Breast epithelium (tissue), 4 donors: ENCODE measurements around the gene WSB1. TPM values are rescaled to one million over a fixed set of nuclear protein-coding genes. Genes with fewer than 3 reads are reported as not detected.

Source experiments
- DNase-seq, 2 donors: peaks; one replicate each; pipeline ENCODE4 v3.0.0-alpha.2; 2019; ENCODE audit warnings: low spot score in 2 of 2
- H3K27ac ChIP-seq, 2 donors: fragments of 200-600 bp; sonication (generic) in 1 of 2; one replicate each; pipeline ENCODE4 v1.5.1; 2016 to 2019; ENCODE audit warnings: mild to moderate bottlenecking in 1 of 2
- H3K27me3 ChIP-seq, 2 donors: fragments of 200-600 bp; sonication (generic) in 1 of 2; one replicate each; pipeline versions ENCODE4 v1.5.1 to v1.6.0; 2017 to 2019; ENCODE audit warnings: control low read depth in 1 of 2, mild to moderate bottlenecking in 1 of 2
- H3K36me3 ChIP-seq: fragments of 200-600 bp; one replicate; pipeline ENCODE4 v1.5.1; 2019
- H3K4me1 ChIP-seq, 2 donors: fragments of 200-600 bp; sonication (generic); one replicate each; pipeline ENCODE4 v1.5.1; 2016 to 2019; ENCODE audit warnings: control low read depth in 1 of 2
- H3K4me3 ChIP-seq, 3 donors: fragments of 200-600 bp; sonication (generic); 1 replicate in 2 of 3; 2 replicates in 1 of 3; pipeline ENCODE4 v1.5.1; 2016 to 2019; ENCODE audit warnings: mild to moderate bottlenecking in 3 of 3, moderate library complexity in 2 of 3
- H3K9me3 ChIP-seq, 2 donors: fragments of 200-600 bp; sonication (generic) in 1 of 2; one replicate each; pipeline ENCODE4 v1.5.1; 2016 to 2019; ENCODE audit warnings: control low read depth in 1 of 2
- CTCF ChIP-seq, 3 donors: fragments of 450-650 bp; IDR thresholded peaks; one replicate each; pipeline ENCODE4 v1.5.1; 2016 to 2017; ENCODE audit warnings: antibody characterized with exemption in 3 of 3, mild to moderate bottlenecking in 3 of 3, moderate library complexity in 3 of 3
- POLR2A ChIP-seq: fragments of 450-650 bp; IDR thresholded peaks from one replicate; pipeline ENCODE4 v1.6.1; 2016; ENCODE audit warnings: antibody characterized with exemption, mild to moderate bottlenecking, moderate library complexity
- POLR2AphosphoS5 ChIP-seq, 3 donors: sonication (generic); formaldehyde crosslinking; IDR thresholded peaks; one replicate each; pipeline ENCODE4 v1.6.1; 2017; ENCODE audit warnings: antibody characterized with exemption in 3 of 3
- intact Hi-C: fragments of 100-400 bp; cut with DNase I; formaldehyde crosslinking; loops from one replicate; pipeline ENCODE4 v1.15.1; 2023; ENCODE audit warnings: low total_unique reads
- total RNA-seq, 3 donors: library from RNA; depleted of rRNA; stranded (reverse); fragments of >200 nt; gene quantifications; one replicate each; pipeline ENCODE4 v1.1.0, GENCODE V29; 2016

The WSB1 gene
- total RNA-seq, 3 donors from 2014 or later, result 90.6 to 219 (median 160) TPM

DNA sequence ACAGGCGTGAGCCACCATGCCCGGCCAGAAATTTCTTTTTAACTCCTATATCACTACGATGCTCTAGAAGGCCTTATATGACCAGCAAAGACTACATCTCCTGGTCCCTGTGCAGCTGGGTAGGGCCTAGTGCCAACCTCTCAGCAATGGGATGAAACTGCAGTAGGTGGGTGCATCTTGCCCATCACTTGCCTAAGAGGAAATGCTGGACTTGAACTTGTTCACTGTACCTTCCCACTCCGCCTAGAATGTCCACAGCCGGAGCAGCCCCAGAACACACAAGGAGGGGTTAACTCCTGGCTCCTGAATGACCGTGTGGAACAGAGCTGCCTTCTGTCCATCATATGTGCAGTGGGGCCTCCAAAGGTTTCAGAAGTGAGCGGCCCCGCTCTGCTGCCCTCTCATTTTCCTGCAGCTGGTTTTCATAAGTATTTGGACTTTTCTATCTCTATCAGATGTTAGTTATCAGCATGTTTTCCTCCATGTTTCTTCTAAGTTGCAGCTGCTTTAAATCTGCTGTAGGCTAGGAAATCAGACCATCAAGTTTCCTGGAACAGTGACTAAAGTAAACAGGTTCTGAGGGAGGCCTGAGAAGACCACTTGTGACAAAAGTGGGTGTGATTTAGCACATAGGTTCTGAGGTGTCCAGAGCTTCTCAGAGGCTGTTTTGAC, 52.5 kb downstream of the WSB1 start:
- no peaks in the 10 kb centered on the region for H3K27me3 ChIP-seq
- no peak for DNase-seq
- H3K4me1 ChIP-seq, result no peaks in the 10 kb centered on the region
- no peak overlapping the region for H3K4me3 ChIP-seq
- intact Hi-C loops, result no loop called here
- TF ChIP-seq POLR2AphosphoS5 (IDR thresholded peaks at IDR 0.05) (no peak), POLR2A (no peak), CTCF (IDR thresholded peaks at IDR 0.05) (no peak)
- H3K9me3 ChIP-seq, result no peaks in the 10 kb centered on the region
- no peaks in the 10 kb centered on the region for H3K36me3 ChIP-seq
- peak overlapping the region in 1 of 2 donors; percentile 65 for H3K27ac ChIP-seq

- DNase-seq, result no peak
- H3K27me3 ChIP-seq, result no peaks in the 10 kb centered on the region
- no peaks in the 10 kb centered on the region for H3K9me3 ChIP-seq
- H3K27ac ChIP-seq, result peak overlapping the region in 1 of 2 donors; percentile 90
- no peaks in the 10 kb centered on the region for H3K4me1 ChIP-seq
- no peak for TF ChIP-seq CTCF (IDR thresholded peaks at IDR 0.05)
- no peak for TF ChIP-seq POLR2A
- no peak for TF ChIP-seq POLR2AphosphoS5 (IDR thresholded peaks at IDR 0.05)
- no peak overlapping the region for H3K4me3 ChIP-seq
- H3K36me3 ChIP-seq, result no peaks in the 10 kb centered on the region
- intact Hi-C loops, result no loop called here
Measured at GRCh38 chr17:27348196-27348595, 54.3 kb downstream of the WSB1 start.

GRCh38 chr17:27349540-27350021, 55.7 kb downstream of the WSB1 start:
- DNase-seq, result no peak
- intact Hi-C loops, result loop anchor here (5.0 kb wide), 1 partner anchor 253 kb away; no protein-coding TSS in a partner anchor
- Histone ChIP-seq H3K27me3 (no peaks in the 10 kb centered on the region), H3K36me3 (no peaks in the 10 kb centered on the region), H3K27ac (peak overlapping the region; percentile 90 to 91), H3K4me1 (no peaks in the 10 kb centered on the region), H3K9me3 (no peaks in the 10 kb centered on the region), H3K4me3 (peak overlapping the region in 2 of 3 donors; percentile 54 to 69)
- TF ChIP-seq CTCF (IDR thresholded peaks at IDR 0.05), result no peak
- no peak for TF ChIP-seq POLR2AphosphoS5 (IDR thresholded peaks at IDR 0.05)
- TF ChIP-seq POLR2A, result no peak

- no peaks in the 10 kb centered on the region for H3K4me1 ChIP-seq
Measured at GRCh38 chr17:27351759-27352158, 57.8 kb downstream of the WSB1 start.

More at GRCh38 chr17:27351759-27352158, 57.8 kb downstream of the WSB1 start:
- no peak overlapping the region for H3K4me3 ChIP-seq
- intact Hi-C loops, result loop anchor here (5.0 kb wide), 1 partner anchor 251 kb away; no protein-coding TSS in a partner anchor
- TF ChIP-seq POLR2A (no peak), POLR2AphosphoS5 (IDR thresholded peaks at IDR 0.05) (no peak), CTCF (IDR thresholded peaks at IDR 0.05) (no peak)
- no peak for DNase-seq
- H3K27ac ChIP-seq, result peak overlapping the region; percentile 33 to 96
- H3K9me3 ChIP-seq, result no peaks in the 10 kb centered on the region
- no peaks in the 10 kb centered on the region for H3K27me3 ChIP-seq
- H3K36me3 ChIP-seq, result no peaks in the 10 kb centered on the region
